Amniotic epithelial cell (primary cell): Measurements from ENCODE around the gene FADS1.
A peak's percentile ranks its signal among the peaks of the same experiment; 100 is the strongest.

Experiments used
- DNase-seq: peaks from one replicate; pipeline ENCODE4 v3.0.0-alpha.2; 2010; ENCODE audit warnings: low read depth

The FADS1 gene

GRCh38 chr11:61816736-61817455 is at the start of gene FADS1:
FADS1 (minus strand) TSS chr11:61817003; CDS start chr11:61816929, 74 bp downstream.
- peak; percentile 94 for DNase-seq

- no peak for DNase-seq
Measured at GRCh38 chr11:61866231-61866957, 49.6 kb upstream of the FADS1 start.

GRCh38 chr11:61864814-61865775 is 48.3 kb upstream of the FADS1 start:
- DNase-seq = no peak

- no peak for DNase-seq
Measured at GRCh38 chr11:61863548-61864081, 46.8 kb upstream of the FADS1 start.

- no peak for DNase-seq
Measured at GRCh38 chr11:61862714-61863547, 46.1 kb upstream of the FADS1 start.

- DNase-seq = no peak
Measured at GRCh38 chr11:61861634-61862033, 44.8 kb upstream of the FADS1 start.

- DNase-seq = peak; percentile 29
Measured at GRCh38 chr11:61860054-61860903, 43.5 kb upstream of the FADS1 start.

GRCh38 chr11:61855939-61856680 is 39.3 kb upstream of the FADS1 start:
- peak; percentile 19 for DNase-seq

GRCh38 chr11:61854966-61855714 is 38.3 kb upstream of the FADS1 start:
- no peak for DNase-seq

- no peak for DNase-seq
Measured at GRCh38 chr11:61854206-61854895, 37.5 kb upstream of the FADS1 start.

GRCh38 chr11:61853698-61854169 is 36.9 kb upstream of the FADS1 start:
- no peak for DNase-seq

GRCh38 chr11:61851900-61852295 is 35.1 kb upstream of the FADS1 start:
- DNase-seq = no peak

- no peak for DNase-seq
Measured at GRCh38 chr11:61851113-61851899, 34.5 kb upstream of the FADS1 start.

- no peak for DNase-seq
Measured at GRCh38 chr11:61850687-61851086, 33.9 kb upstream of the FADS1 start.

- no peak for DNase-seq
Measured at GRCh38 chr11:61848631-61849030, 31.8 kb upstream of the FADS1 start.

GRCh38 chr11:61847914-61848581 is 31.2 kb upstream of the FADS1 start:
- DNase-seq = no peak
